ENCODE data around the gene TPSD1. TPM values are rescaled to one million over a fixed set of nuclear protein-coding genes. Genes with fewer than 3 reads are reported as not detected.

Gene TPSD1
- polyA plus RNA-seq, 2 of the 4 experiments (the other 2 are of a cell fraction) = not detected

GRCh38 chr16:1281517-1281916 is 25.6 kb downstream of the TPSD1 start (continued):
- no peak for TF ChIP-seq CEBPB (IDR thresholded peaks at IDR 0.05)

- H3K4me2 ChIP-seq = no peak overlapping the region
- TF ChIP-seq REST (IDR thresholded peaks at IDR 0.05) (no peak), NFE2L2 (conservative IDR thresholded peaks at IDR 0.05; ENCODE audit: low read length) (no peak), ELK1 (IDR thresholded peaks at IDR 0.05; ENCODE audit: low read depth, low read length) (no peak), HEYL (CRISPR knock-in tag; IDR thresholded peaks at IDR 0.05) (no peak), ZC3H11A (IDR thresholded peaks at IDR 0.05) (no peak), FOSL2 (IDR thresholded peaks at IDR 0.05) (no peak), FOSL2 (CRISPR knock-in tag; IDR thresholded peaks at IDR 0.05) (no peak)
- CTCF ChIA-PET = no interaction called here
Observed at GRCh38 chr16:1282324-1282973, 26.6 kb downstream of the TPSD1 start.

GRCh38 chr16:1283296-1283695 is 27.4 kb downstream of the TPSD1 start:
- no peak for ATAC-seq
- Histone ChIP-seq H3K4me1 (no peaks in the 10 kb centered on the region; the same call in 2 of the 3 replicates), H3K4me2 (no peak overlapping the region), H3K4me3 (no peak overlapping the region), H3K27ac (no peak overlapping the region), H3K9me3 (no peaks in the 10 kb centered on the region)
- POLR2A ChIA-PET = no interaction called here
- CTCF ChIA-PET = no interaction called here
- 73% methylated on average over 17 of the region's 17 CpGs for WGBS (ENCODE audit: missing lambda C conversion rate)
- FAIRE-seq = no peak
- no peak for DNase-seq (ENCODE audit: low read depth in 1 of 2, low spot score in 1 of 2)
- TF ChIP-seq ZNF302 (CRISPR knock-in tag; IDR thresholded peaks at IDR 0.05) (no peak), USF2 (IDR thresholded peaks at IDR 0.05) (no peak), ESRRA (IDR thresholded peaks at IDR 0.05; ENCODE audit: borderline replicate concordance, low read length) (no peak), ZFP36 (IDR thresholded peaks at IDR 0.05; ENCODE audit: borderline replicate concordance, partially characterized antibody) (no peak), CBX2 (IDR thresholded peaks at IDR 0.05; ENCODE audit: borderline replicate concordance, low read depth) (no peak), EHF (CRISPR knock-in tag; IDR thresholded peaks at IDR 0.05) (no peak), HDAC2 (IDR thresholded peaks at IDR 0.05) (no peak), RCOR1 (IDR thresholded peaks at IDR 0.05; ENCODE audit: low read depth, low read length) (no peak), JUN (IDR thresholded peaks at IDR 0.05) (no peak), FOSL2 (IDR thresholded peaks at IDR 0.05) (no peak), FOSL2 (CRISPR knock-in tag; IDR thresholded peaks at IDR 0.05) (no peak), HOXA7 (CRISPR knock-in tag; IDR thresholded peaks at IDR 0.05) (no peak), MYC (IDR thresholded peaks at IDR 0.05; ENCODE audit: borderline replicate concordance, low read length) (no peak), CHD4 (IDR thresholded peaks at IDR 0.05; ENCODE audit: borderline replicate concordance) (no peak), CHD2 (IDR thresholded peaks at IDR 0.05; ENCODE audit: low read length, partially characterized antibody) (no peak), HES2 (IDR thresholded peaks at IDR 0.05) (no peak), CBX8 (IDR thresholded peaks at IDR 0.05) (no peak), ELK1 (IDR thresholded peaks at IDR 0.05; ENCODE audit: low read depth, low read length) (no peak), PBX3 (IDR thresholded peaks at IDR 0.05) (no peak), RFX5 (IDR thresholded peaks at IDR 0.05) (no peak)

More at GRCh38 chr16:1282324-1282973, 26.6 kb downstream of the TPSD1 start:
- POLR2A ChIA-PET = interaction anchor here (0.6 kb wide), 1 partner anchor 278 kb away, joined by 3 read pairs; no protein-coding TSS in a partner anchor
- H3K9me3 ChIP-seq = no peaks in the 10 kb centered on the region
- H3K4me3 ChIP-seq = no peak overlapping the region
- H3K4me1 ChIP-seq = no peaks in the 10 kb centered on the region
- ATAC-seq (no peak), FAIRE-seq (no peak), DNase-seq (ENCODE audit: low read depth in 1 of 2, low spot score in 1 of 2) (no peak)
- H3K27ac ChIP-seq = no peak overlapping the region
- 71% methylated on average over 12 of the region's 17 CpGs for WGBS (ENCODE audit: missing lambda C conversion rate)

All from A549 (cell line).